Neural cell (in vitro differentiated cells): ENCODE measurements around the gene TAGAP. TPM values are rescaled to one million over a fixed set of nuclear protein-coding genes. Genes with fewer than 3 reads are reported as not detected.

Source experiments
- H2AFZ ChIP-seq: fragments of 200-600, 300-800 bp; sonication (generic), shearing (Covaris generic); 2 replicates; pipeline ENCODE4 v1.6.0; 2014; ENCODE audit warnings: low read depth, mild to moderate bottlenecking, antibody characterized with exemption, low read length, moderate library complexity
- H3F3A ChIP-seq: fragments of 200-600 bp; shearing (Covaris generic); 2 replicates; pipeline ENCODE4 v1.6.1; 2016; ENCODE audit warnings: mild to moderate bottlenecking, moderate library complexity, mixed read lengths, antibody characterized with exemption, low read length; ENCODE audit not compliant: insufficient read depth, poor library complexity, severe bottlenecking
- H3K27ac ChIP-seq: fragments of 200-600, 300-800 bp; sonication (generic), shearing (Covaris generic); 2 replicates; pipeline ENCODE4 v1.5.1; 2014; ENCODE audit warnings: mild to moderate bottlenecking, low read length, moderate library complexity
- H3K27me3 ChIP-seq: fragments of 300-800, 200-600 bp; sonication (generic), shearing (Covaris generic); 2 replicates; pipeline ENCODE4 v1.6.0; 2014; ENCODE audit warnings: mild to moderate bottlenecking, low read depth, low read length, moderate library complexity; ENCODE audit not compliant: insufficient read depth
- H3K36me3 ChIP-seq: fragments of 300-800, 200-600 bp; sonication (generic), shearing (Covaris generic); 2 replicates; pipeline ENCODE4 v1.5.1; 2014; ENCODE audit warnings: mild to moderate bottlenecking, antibody characterized with exemption, low read length, moderate library complexity; ENCODE audit not compliant: insufficient read depth
- H3K4me2 ChIP-seq: fragments of 300-800, 200-600 bp; sonication (generic), shearing (Covaris generic); 2 replicates; pipeline ENCODE4 v1.6.0; 2014; ENCODE audit warnings: mild to moderate bottlenecking, low read length
- H3K4me3 ChIP-seq: fragments of 300-800, 200-600 bp; sonication (generic), shearing (Covaris generic); 2 replicates; pipeline ENCODE4 v1.5.1; 2014; ENCODE audit warnings: mild to moderate bottlenecking, low read length, moderate library complexity
- H3K79me2 ChIP-seq: fragments of 200-600 bp; shearing (Covaris generic); replicated peaks from 2 replicates; pipeline ENCODE4 v1.6.0; 2014; ENCODE audit warnings: mild to moderate bottlenecking, low read length, moderate library complexity; ENCODE audit not compliant: insufficient read depth
- H3K9ac ChIP-seq: fragments of 300-800, 200-600 bp; sonication (generic), shearing (Covaris generic); 2 replicates; pipeline ENCODE4 v1.6.1; 2016; ENCODE audit warnings: mild to moderate bottlenecking, low read length, mixed read lengths
- H3K9me2 ChIP-seq: fragments of 200-600 bp; shearing (Covaris generic); 2 replicates; pipeline ENCODE4 v1.6.1; 2016; ENCODE audit warnings: mild to moderate bottlenecking, low read length, mixed read lengths; ENCODE audit not compliant: insufficient read depth
- H3K9me3 ChIP-seq: fragments of 200-600, 300-800 bp; sonication (generic), shearing (Covaris generic); 2 replicates; pipeline ENCODE4 v1.6.1; 2016; ENCODE audit warnings: mild to moderate bottlenecking, mixed run types, low read length, moderate library complexity, mixed read lengths
- H4K20me1 ChIP-seq: fragments of 200-600 bp; shearing (Covaris generic); 2 replicates; pipeline ENCODE4 v1.6.1; 2016; ENCODE audit warnings: mild to moderate bottlenecking, mixed run types; ENCODE audit not compliant: insufficient read depth
- CTCF ChIP-seq: fragments of 450-650 bp; IDR thresholded peaks from 2 replicates; pipeline ENCODE4 v1.5.1; 2014; ENCODE audit warnings: antibody characterized with exemption, mild to moderate bottlenecking, moderate library complexity; ENCODE audit not compliant: poor library complexity, severe bottlenecking
- EP300 ChIP-seq: fragments of 450-650 bp; conservative IDR thresholded peaks from 2 replicates; pipeline ENCODE4 v1.6.1; 2014; ENCODE audit warnings: antibody characterized with exemption, mild to moderate bottlenecking, moderate library complexity; ENCODE audit not compliant: poor library complexity, severe bottlenecking
- EZH2 ChIP-seq: fragments of 200-600, 300-800 bp; shearing (Covaris generic), sonication (generic); IDR thresholded peaks from 2 replicates; pipeline ENCODE4 v1.6.1; 2014; ENCODE audit warnings: antibody characterized with exemption, low read length, borderline replicate concordance, mild to moderate bottlenecking; ENCODE audit not compliant: insufficient read depth, poor library complexity, severe bottlenecking
- MXI1 ChIP-seq: fragments of 450-650 bp; conservative IDR thresholded peaks from 2 replicates; pipeline ENCODE4 v1.6.1; 2014; ENCODE audit warnings: antibody characterized with exemption, mild to moderate bottlenecking; ENCODE audit not compliant: poor library complexity, severe bottlenecking
- POLR2AphosphoS5 ChIP-seq: IDR thresholded peaks from 2 replicates; pipeline ENCODE4 v1.6.1; 2012
- RAD21 ChIP-seq: fragments of 450-650 bp; conservative IDR thresholded peaks from 2 replicates; pipeline ENCODE4 v1.6.1; 2014; ENCODE audit warnings: antibody characterized with exemption, mild to moderate bottlenecking, moderate library complexity
- REST ChIP-seq: IDR thresholded peaks from 2 replicates; pipeline ENCODE4 v1.6.1; 2012; ENCODE audit warnings: borderline replicate concordance
- SMC3 ChIP-seq: fragments of 450-650 bp; conservative IDR thresholded peaks from 2 replicates; pipeline ENCODE4 v1.6.1; 2014; ENCODE audit warnings: antibody characterized with exemption, mild to moderate bottlenecking, moderate library complexity; ENCODE audit not compliant: poor library complexity
- TAF1 ChIP-seq: IDR thresholded peaks from 2 replicates; pipeline ENCODE4 v1.6.1; 2012; ENCODE audit warnings: low read depth
- polyA plus RNA-seq: library from polyadenylated mRNA; depleted of rRNA; stranded (reverse); fragments of >200 nt; gene quantifications from 2 replicates; pipeline ENCODE4 v1.2.3, GENCODE V29; 2014

Gene TAGAP
- polyA plus RNA-seq, 1 donor from 2014 or later: not detected

- Histone ChIP-seq H3K9ac (no peak overlapping the region), H3K27me3 (no peaks in the 10 kb centered on the region), H3K9me2 (no peaks in the 10 kb centered on the region), H3K79me2 (no peaks in the 10 kb centered on the region), H3K4me3 (no peak overlapping the region), H3K4me2 (no peak overlapping the region), H3K36me3 (no peaks in the 10 kb centered on the region), H3F3A (no peaks in the 10 kb centered on the region), H3K27ac (no peak overlapping the region), H2AFZ (no peak overlapping the region), H3K9me3 (no peaks in the 10 kb centered on the region), H4K20me1 (no peaks in the 10 kb centered on the region)
- TF ChIP-seq RAD21: no peak
- no peak for TF ChIP-seq CTCF
- no peak for TF ChIP-seq TAF1
- TF ChIP-seq POLR2AphosphoS5: no peak
- TF ChIP-seq EP300: no peak
- no peak for TF ChIP-seq SMC3
- no peak for TF ChIP-seq REST
- no peak for TF ChIP-seq EZH2
- no peak for TF ChIP-seq MXI1
These were observed 45.1 kb upstream of the TAGAP start for GRCh38 chr6:159089909-159090308.

GRCh38 chr6:159089443-159089842 is 44.7 kb upstream of the TAGAP start:
- Histone ChIP-seq H3K27me3 (no peaks in the 10 kb centered on the region), H3K9ac (no peak overlapping the region), H3K9me3 (no peaks in the 10 kb centered on the region), H3F3A (no peaks in the 10 kb centered on the region), H3K79me2 (no peaks in the 10 kb centered on the region), H3K36me3 (no peaks in the 10 kb centered on the region), H2AFZ (no peak overlapping the region), H3K4me3 (no peak overlapping the region), H3K4me2 (no peak overlapping the region), H3K9me2 (no peaks in the 10 kb centered on the region), H4K20me1 (no peaks in the 10 kb centered on the region), H3K27ac (no peak overlapping the region)
- TF ChIP-seq POLR2AphosphoS5 (no peak), CTCF (no peak), SMC3 (no peak), MXI1 (no peak), REST (no peak), EP300 (no peak), EZH2 (no peak), RAD21 (no peak), TAF1 (no peak)
